Subcutaneous abdominal adipose tissue (tissue), 5 donors: ENCODE results near the gene NDOR1.

ENCODE experiments used
- H3K27ac ChIP-seq: one replicate; pipeline ENCODE4 v1.7.0; 2013; ENCODE audit warnings: low read depth, mild to moderate bottlenecking, inconsistent platforms, low read length, moderate library complexity
- H3K27me3 ChIP-seq, 5 donors: one replicate each; pipeline ENCODE4 v1.7.0; 2013; ENCODE audit warnings: low read length in 5 of 5, inconsistent platforms in 1 of 5; ENCODE audit not compliant: control insufficient read depth in 5 of 5, insufficient read depth in 4 of 5
- H3K36me3 ChIP-seq, 5 donors: one replicate each; pipeline ENCODE4 v1.7.0; 2013; ENCODE audit warnings: low read length in 5 of 5; ENCODE audit not compliant: control insufficient read depth in 5 of 5, insufficient read depth in 5 of 5
- H3K4me1 ChIP-seq, 5 donors: one replicate each; pipeline ENCODE4 v1.7.0; 2013; ENCODE audit warnings: low read length in 5 of 5, mild to moderate bottlenecking in 3 of 5, moderate library complexity in 1 of 5; ENCODE audit not compliant: control insufficient read depth in 5 of 5, insufficient read depth in 5 of 5
- H3K4me3 ChIP-seq, 5 donors: one replicate each; pipeline ENCODE4 v1.7.0; 2013; ENCODE audit warnings: low read length in 5 of 5, low read depth in 1 of 5
- H3K9ac ChIP-seq, 5 donors: one replicate each; pipeline ENCODE4 v1.7.0; 2013; ENCODE audit warnings: low read length in 5 of 5, mild to moderate bottlenecking in 4 of 5, moderate library complexity in 3 of 5
- H3K9me3 ChIP-seq, 5 donors: one replicate each; pipeline ENCODE4 v1.7.0; 2013; ENCODE audit warnings: low read length in 5 of 5; ENCODE audit not compliant: control insufficient read depth in 5 of 5
- donor health status: healthy.
- donor health status: healthy.
- donor health status: healthy.
- donor health status: healthy.
- donor health status: healthy.

Gene NDOR1

GRCh38 chr9:137205126-137206069 is at the start of gene NDOR1, which contains the start of gene TMEM203:
NDOR1 (plus strand) TSS chr9:137205700; CDS start chr9:137205778, 78 bp downstream.
TMEM203 (minus strand) TSS chr9:137205648; CDS start chr9:137205414, 234 bp downstream.
- peaks cover 16 to 53% (median 51%) of the 10 kb centered on the region in 5 donors for H3K4me1 ChIP-seq
- H3K9me3 ChIP-seq = no peaks in the 10 kb centered on the region
- peak within 1 kb of the TSS; percentile 83 to 97 (median 96) for H3K4me3 ChIP-seq
- peak within 1 kb of the TSS; percentile 80 to 97 (median 92) for H3K9ac ChIP-seq
- H3K36me3 ChIP-seq = peaks cover 0 to 7% (median 2%) of the 10 kb centered on the region in 5 donors
- H3K27ac ChIP-seq = peak within 1 kb of the TSS; percentile 78
- no peaks in the 10 kb centered on the region for H3K27me3 ChIP-seq

GRCh38 chr9:137156567-137157375 is 48.7 kb upstream of the NDOR1 start:
- H3K4me3 ChIP-seq = peak overlapping the region in 1 of 5 donors; percentile 27
- peaks cover 0 to 2% (median 0%) of the 10 kb centered on the region in 5 donors for H3K9me3 ChIP-seq
- H3K36me3 ChIP-seq = no peaks in the 10 kb centered on the region
- peaks cover 39 to 59% (median 57%) of the 10 kb centered on the region in 5 donors for H3K27me3 ChIP-seq
- no peak overlapping the region for H3K27ac ChIP-seq
- H3K4me1 ChIP-seq = peaks cover 0 to 5% (median 4%) of the 10 kb centered on the region in 5 donors
- no peak overlapping the region for H3K9ac ChIP-seq

- H3K27ac ChIP-seq = no peak overlapping the region
- peaks cover 0 to 8% (median 4%) of the 10 kb centered on the region in 5 donors for H3K4me1 ChIP-seq
- peaks cover 39 to 68% (median 66%) of the 10 kb centered on the region in 5 donors for H3K27me3 ChIP-seq
- H3K4me3 ChIP-seq = no peak overlapping the region
- H3K36me3 ChIP-seq = no peaks in the 10 kb centered on the region
- H3K9me3 ChIP-seq = peaks cover 0 to 2% (median 0%) of the 10 kb centered on the region in 5 donors
- no peak overlapping the region for H3K9ac ChIP-seq
These were observed 47.7 kb upstream of the NDOR1 start for GRCh38 chr9:137157618-137158415.

GRCh38 chr9:137158625-137159024 is 46.9 kb upstream of the NDOR1 start:
- Histone ChIP-seq H3K27me3 (peaks cover 44 to 74% (median 73%) of the 10 kb centered on the region in 5 donors), H3K36me3 (no peaks in the 10 kb centered on the region), H3K9ac (no peak overlapping the region), H3K9me3 (peaks cover 0 to 2% (median 0%) of the 10 kb centered on the region in 5 donors), H3K27ac (no peak overlapping the region), H3K4me1 (peaks cover 0 to 15% (median 8%) of the 10 kb centered on the region in 5 donors), H3K4me3 (no peak overlapping the region)

- Histone ChIP-seq H3K36me3 (no peaks in the 10 kb centered on the region), H3K27me3 (peaks cover 49 to 82% (median 80%) of the 10 kb centered on the region in 5 donors), H3K27ac (no peak overlapping the region), H3K9me3 (peaks cover 0 to 2% (median 0%) of the 10 kb centered on the region in 5 donors), H3K9ac (no peak overlapping the region), H3K4me3 (no peak overlapping the region), H3K4me1 (peaks cover 0 to 15% (median 8%) of the 10 kb centered on the region in 5 donors)
These were observed 46.1 kb upstream of the NDOR1 start for GRCh38 chr9:137159105-137160053.

GRCh38 chr9:137160054-137160425 is 45.5 kb upstream of the NDOR1 start:
- no peak overlapping the region for H3K27ac ChIP-seq

GRCh38 chr9:137160716-137161557 is 44.6 kb upstream of the NDOR1 start:
- no peaks in the 10 kb centered on the region for H3K36me3 ChIP-seq
- peaks cover 0 to 2% (median 0%) of the 10 kb centered on the region in 5 donors for H3K9me3 ChIP-seq
- peaks cover 53 to 89% (median 83%) of the 10 kb centered on the region in 5 donors for H3K27me3 ChIP-seq
- H3K4me3 ChIP-seq = no peak overlapping the region
- H3K27ac ChIP-seq = no peak overlapping the region
- peaks cover 0 to 15% (median 8%) of the 10 kb centered on the region in 5 donors for H3K4me1 ChIP-seq
- no peak overlapping the region for H3K9ac ChIP-seq

More at GRCh38 chr9:137160054-137160425, 45.5 kb upstream of the NDOR1 start:
- Histone ChIP-seq H3K4me3 (no peak overlapping the region), H3K36me3 (no peaks in the 10 kb centered on the region), H3K9me3 (peaks cover 0 to 2% (median 0%) of the 10 kb centered on the region in 5 donors), H3K27me3 (peaks cover 55 to 89% (median 83%) of the 10 kb centered on the region in 5 donors), H3K4me1 (peaks cover 0 to 15% (median 8%) of the 10 kb centered on the region in 5 donors), H3K9ac (no peak overlapping the region)
